Measurements from ENCODE around the gene ZBTB44.

Gene ZBTB44

GRCh38 chr11:130219148-130219547, 95.6 kb downstream of the ZBTB44 start:
- no peaks in the 10 kb centered on the region for H3K9me3 ChIP-seq (ENCODE audit: insufficient read depth, low read depth, low read length)
- no peak overlapping the region for H2AFZ ChIP-seq (ENCODE audit: low read length)
- H3K9ac ChIP-seq (ENCODE audit: low read depth, low read length, poor library complexity, severe bottlenecking), result no peak overlapping the region
- no peaks in the 10 kb centered on the region for H3K4me1 ChIP-seq (ENCODE audit: insufficient read depth, low read length, poor library complexity, severe bottlenecking)
- H3K4me2 ChIP-seq (ENCODE audit: low read depth, low read length, poor library complexity, severe bottlenecking), result no peak overlapping the region
- no peaks in the 10 kb centered on the region for H3K79me2 ChIP-seq (ENCODE audit: insufficient read depth, low read length)
- no peaks in the 10 kb centered on the region for H3K9me2 ChIP-seq (replicated peaks; ENCODE audit: low read depth, low read length)
- no peak for TF ChIP-seq CTCF (conservative IDR thresholded peaks at IDR 0.05; ENCODE audit: low read length)
- TF ChIP-seq EZH2phosphoT487 (IDR thresholded peaks at IDR 0.05; ENCODE audit: borderline replicate concordance), result no peak
- no peaks in the 10 kb centered on the region for H4K20me1 ChIP-seq (ENCODE audit: insufficient read depth, low read length, poor library complexity, severe bottlenecking)
- no peaks in the 10 kb centered on the region for H3K36me3 ChIP-seq (ENCODE audit: insufficient read depth, low read length)
- H3K27me3 ChIP-seq (ENCODE audit: insufficient read depth, low read length, poor library complexity, severe bottlenecking), result no peaks in the 10 kb centered on the region
- H3F3A ChIP-seq (ENCODE audit: low read depth), result no peaks in the 10 kb centered on the region
- H3K4me3 ChIP-seq (ENCODE audit: low read length, poor library complexity, severe bottlenecking), result no peak overlapping the region

- Histone ChIP-seq H3K9me3 (ENCODE audit: insufficient read depth, low read depth, low read length) (no peaks in the 10 kb centered on the region), H2AFZ (ENCODE audit: low read length) (no peak overlapping the region), H3K27me3 (ENCODE audit: insufficient read depth, low read length, poor library complexity, severe bottlenecking) (no peaks in the 10 kb centered on the region), H3K9ac (ENCODE audit: low read depth, low read length, poor library complexity, severe bottlenecking) (no peak overlapping the region), H3K36me3 (ENCODE audit: insufficient read depth, low read length) (no peaks in the 10 kb centered on the region), H3K9me2 (replicated peaks; ENCODE audit: low read depth, low read length) (no peaks in the 10 kb centered on the region), H4K20me1 (ENCODE audit: insufficient read depth, low read length, poor library complexity, severe bottlenecking) (no peaks in the 10 kb centered on the region), H3K4me1 (ENCODE audit: insufficient read depth, low read length, poor library complexity, severe bottlenecking) (no peaks in the 10 kb centered on the region), H3F3A (ENCODE audit: low read depth) (no peaks in the 10 kb centered on the region), H3K4me2 (ENCODE audit: low read depth, low read length, poor library complexity, severe bottlenecking) (no peak overlapping the region), H3K79me2 (ENCODE audit: insufficient read depth, low read length) (no peaks in the 10 kb centered on the region), H3K4me3 (ENCODE audit: low read length, poor library complexity, severe bottlenecking) (no peak overlapping the region)
- TF ChIP-seq CTCF (conservative IDR thresholded peaks at IDR 0.05; ENCODE audit: low read length) (no peak), EZH2phosphoT487 (IDR thresholded peaks at IDR 0.05; ENCODE audit: borderline replicate concordance) (no peak)
These were observed 96.1 kb downstream of the ZBTB44 start for GRCh38 chr11:130218501-130219070.

- H4K20me1 ChIP-seq (ENCODE audit: insufficient read depth, low read length, poor library complexity, severe bottlenecking), result no peaks in the 10 kb centered on the region
- no peaks in the 10 kb centered on the region for H3K9me2 ChIP-seq (replicated peaks; ENCODE audit: low read depth, low read length)
- no peaks in the 10 kb centered on the region for H3K27me3 ChIP-seq (ENCODE audit: insufficient read depth, low read length, poor library complexity, severe bottlenecking)
- TF ChIP-seq EZH2phosphoT487 (IDR thresholded peaks at IDR 0.05; ENCODE audit: borderline replicate concordance) (no peak), CTCF (conservative IDR thresholded peaks at IDR 0.05; ENCODE audit: low read length) (no peak)
- H3F3A ChIP-seq (ENCODE audit: low read depth), result no peaks in the 10 kb centered on the region
- no peaks in the 10 kb centered on the region for H3K4me1 ChIP-seq (ENCODE audit: insufficient read depth, low read length, poor library complexity, severe bottlenecking)
- H3K79me2 ChIP-seq (ENCODE audit: insufficient read depth, low read length), result no peaks in the 10 kb centered on the region
- H3K4me2 ChIP-seq (ENCODE audit: low read depth, low read length, poor library complexity, severe bottlenecking), result no peak overlapping the region
- H3K36me3 ChIP-seq (ENCODE audit: insufficient read depth, low read length), result no peaks in the 10 kb centered on the region
- no peaks in the 10 kb centered on the region for H3K9me3 ChIP-seq (ENCODE audit: insufficient read depth, low read depth, low read length)
- no peak overlapping the region for H2AFZ ChIP-seq (ENCODE audit: low read length)
- H3K9ac ChIP-seq (ENCODE audit: low read depth, low read length, poor library complexity, severe bottlenecking), result no peak overlapping the region
- H3K4me3 ChIP-seq (ENCODE audit: low read length, poor library complexity, severe bottlenecking), result no peak overlapping the region
These were observed 97.3 kb downstream of the ZBTB44 start for GRCh38 chr11:130217133-130218031.
